Measurements from ENCODE around the gene GDA.
"Not testable (repeated sequence)": the region's sequence is repeated elsewhere in the genome, so short reads cannot be mapped to it uniquely, and the experiment has no call there.

Gene GDA

DNA sequence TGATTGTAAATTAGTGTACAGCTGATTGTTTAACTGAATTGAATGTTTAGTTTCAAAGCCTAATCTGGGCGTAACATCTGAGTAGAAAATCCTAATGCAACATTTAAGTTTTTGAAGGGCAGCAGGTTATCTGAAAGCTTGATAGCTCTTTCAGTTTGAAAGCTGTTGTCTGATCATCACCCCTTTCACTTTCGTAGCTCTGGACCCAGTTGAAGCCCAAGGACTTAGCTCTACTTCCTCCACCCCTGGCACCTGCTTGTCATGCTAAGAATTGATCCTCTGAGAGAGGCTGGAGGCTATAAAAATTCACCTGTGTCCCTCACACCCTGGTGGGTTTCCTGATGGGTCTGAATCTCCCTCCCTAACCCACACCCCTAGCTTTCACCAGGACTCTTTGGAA, 129.7 kb downstream of the GDA start:
- TF ChIP-seq CTCF (IDR thresholded peaks at IDR 0.05; ENCODE audit: low read depth, low read length), result no peak
- H3K36me3 ChIP-seq, result no peaks in the 10 kb centered on the region

GRCh38 chr9:72280913-72281500, 131.8 kb downstream of the GDA start:
- Histone ChIP-seq H3K27me3 (ENCODE audit: insufficient read depth, low read depth, severe bottlenecking) (no peaks in the 10 kb centered on the region), H3K9me3 (ENCODE audit: severe bottlenecking) (no peaks in the 10 kb centered on the region), H3K4me3 (ENCODE audit: low read depth, low read length) (no peak overlapping the region), H3K36me3 (no peaks in the 10 kb centered on the region), H3K27ac (no peak overlapping the region)
- DNase-seq, result peak; percentile 64
- peak; percentile 83 for TF ChIP-seq CTCF (IDR thresholded peaks at IDR 0.05; ENCODE audit: low read depth, low read length)

More for the DNA sequence above, 129.7 kb downstream of the GDA start:
- Histone ChIP-seq H3K27ac (no peak overlapping the region), H3K27me3 (ENCODE audit: insufficient read depth, low read depth, severe bottlenecking) (no peaks in the 10 kb centered on the region), H3K9me3 (ENCODE audit: severe bottlenecking) (no peaks in the 10 kb centered on the region), H3K4me3 (ENCODE audit: low read depth, low read length) (no peak overlapping the region)
- no peak for DNase-seq

DNA sequence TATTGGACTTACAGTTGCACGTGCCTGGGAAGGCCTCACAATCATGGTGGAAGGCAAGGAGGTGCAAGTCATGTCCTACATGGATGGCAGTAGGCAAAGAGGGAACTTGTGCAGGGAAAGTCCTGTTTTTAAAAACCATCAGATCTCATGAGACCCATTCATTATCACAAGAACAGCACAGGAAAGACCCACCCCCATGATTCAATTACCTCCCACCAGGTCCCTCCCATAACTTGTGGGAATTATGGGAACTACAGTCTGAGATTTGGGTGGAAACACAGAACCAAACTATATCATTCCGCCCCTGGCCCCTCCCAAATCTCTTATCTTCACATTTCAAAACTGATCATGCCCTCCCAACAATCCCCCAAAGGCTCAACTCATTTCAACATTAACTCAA, 140.2 kb downstream of the GDA start:
- Histone ChIP-seq H3K27me3 (ENCODE audit: insufficient read depth, low read depth, severe bottlenecking) (no peaks in the 10 kb centered on the region), H3K27ac (no peak overlapping the region), H3K4me3 (ENCODE audit: low read depth, low read length) (no peak overlapping the region), H3K9me3 (ENCODE audit: severe bottlenecking) (no peaks in the 10 kb centered on the region), H3K36me3 (no peaks in the 10 kb centered on the region)
- no peak for TF ChIP-seq CTCF (IDR thresholded peaks at IDR 0.05; ENCODE audit: low read depth, low read length)
- DNase-seq, result no peak

DNA sequence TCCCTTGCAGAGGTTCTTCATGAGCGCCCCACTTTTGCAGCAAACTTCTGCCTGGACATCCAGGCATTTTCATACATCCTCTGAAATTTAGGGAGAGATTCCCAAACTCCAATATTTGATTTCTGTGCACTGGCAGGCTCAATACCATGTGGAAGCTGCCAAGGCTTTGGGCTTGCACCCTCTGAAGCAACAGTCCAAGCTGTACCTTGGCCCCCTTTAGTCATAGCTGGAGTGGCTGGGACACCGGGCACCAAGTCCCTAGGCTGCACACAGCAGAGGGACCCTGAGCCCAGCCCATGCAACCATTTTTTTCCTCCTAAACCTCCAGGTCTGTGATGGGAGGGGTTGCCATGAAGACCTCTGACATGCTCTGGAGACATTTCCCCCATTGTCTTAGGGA, 141.1 kb downstream of the GDA start:
- Histone ChIP-seq H3K27ac (no peak overlapping the region), H3K9me3 (ENCODE audit: severe bottlenecking) (no peaks in the 10 kb centered on the region), H3K4me3 (ENCODE audit: low read depth, low read length) (no peak overlapping the region), H3K27me3 (ENCODE audit: insufficient read depth, low read depth, severe bottlenecking) (no peaks in the 10 kb centered on the region), H3K36me3 (no peaks in the 10 kb centered on the region)
- no peak for TF ChIP-seq CTCF (IDR thresholded peaks at IDR 0.05; ENCODE audit: low read depth, low read length)
- no peak for DNase-seq

GRCh38 chr9:72291576-72291975, 142.3 kb downstream of the GDA start:
- not testable (repeated sequence) for H3K27me3 ChIP-seq (ENCODE audit: insufficient read depth, low read depth, severe bottlenecking); H3K27ac ChIP-seq; H3K36me3 ChIP-seq; DNase-seq; H3K4me3 ChIP-seq (ENCODE audit: low read depth, low read length); H3K9me3 ChIP-seq (ENCODE audit: severe bottlenecking)

DNA sequence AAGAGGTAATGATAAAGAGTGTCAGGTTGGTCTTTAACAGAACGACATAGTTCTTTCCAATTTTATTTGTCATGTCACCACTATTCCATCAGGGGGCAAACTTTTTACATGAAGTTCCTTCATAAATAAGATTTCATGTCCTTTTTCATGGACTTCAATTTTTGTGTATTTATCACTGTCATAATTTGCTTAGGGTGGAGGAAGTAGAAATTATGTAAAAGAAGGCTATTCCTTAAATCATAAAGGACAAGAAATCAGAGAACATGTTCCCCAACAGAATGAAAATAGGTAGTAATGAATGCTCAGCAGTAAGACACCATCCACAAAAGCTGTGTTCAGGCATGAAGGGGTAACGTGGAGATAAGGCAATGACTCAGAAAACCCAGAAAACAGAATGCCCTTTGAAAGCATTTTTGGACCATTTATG, 143.0 kb downstream of the GDA start:
- no peak for DNase-seq
- no peak for TF ChIP-seq CTCF (IDR thresholded peaks at IDR 0.05; ENCODE audit: low read depth, low read length)
- no peaks in the 10 kb centered on the region for H3K27me3 ChIP-seq (ENCODE audit: insufficient read depth, low read depth, severe bottlenecking)
- no peaks in the 10 kb centered on the region for H3K36me3 ChIP-seq
- H3K4me3 ChIP-seq (ENCODE audit: low read depth, low read length), result no peak overlapping the region
- no peaks in the 10 kb centered on the region for H3K9me3 ChIP-seq (ENCODE audit: severe bottlenecking)
- no peak overlapping the region for H3K27ac ChIP-seq
